GM23338 (cell line): ENCODE measurements around the gene PRR14.

Source experiments
- CREB1 ChIP-seq: fragments of 250-450 bp; sonication (Bioruptor Pico); IDR thresholded peaks from 2 replicates; pipeline ENCODE4 v1.5.0; 2020; ENCODE audit warnings: low read depth, mild to moderate bottlenecking, moderate library complexity
- JUNB ChIP-seq: IDR thresholded peaks from one replicate; pipeline ENCODE4 v1.6.1; 2016; ENCODE audit warnings: antibody characterized with exemption; ENCODE audit not compliant: unreplicated experiment
- POLR2AphosphoS5 ChIP-seq: IDR thresholded peaks from 2 replicates; pipeline ENCODE4 v1.6.1; 2016; ENCODE audit warnings: antibody characterized with exemption, low read depth
- ZNF114 ChIP-seq: fragments of 250-450 bp; sonication (Bioruptor Pico); IDR thresholded peaks from 2 replicates; pipeline ENCODE4 v1.5.0; 2020; ENCODE audit warnings: mild to moderate bottlenecking, moderate library complexity
- TF ChIP-seq, protein P1 (sequence below), 2 experiments: fragments of 200-600 bp in 1 of 2; sonication (generic) in 1 of 2; conservative IDR thresholded peaks; 2 replicates each; pipeline versions ENCODE4 v1.5.1 to v1.6.1; 2016 to 2017; ENCODE audit warnings: antibody characterized with exemption in 2 of 2, low read depth in 2 of 2, mild to moderate bottlenecking in 2 of 2, moderate library complexity in 1 of 2
- TF ChIP-seq, protein P2 (sequence below): IDR thresholded peaks from one replicate; pipeline ENCODE4 v1.6.1; 2018; ENCODE audit warnings: antibody characterized with exemption; ENCODE audit not compliant: unreplicated experiment

DNA sequence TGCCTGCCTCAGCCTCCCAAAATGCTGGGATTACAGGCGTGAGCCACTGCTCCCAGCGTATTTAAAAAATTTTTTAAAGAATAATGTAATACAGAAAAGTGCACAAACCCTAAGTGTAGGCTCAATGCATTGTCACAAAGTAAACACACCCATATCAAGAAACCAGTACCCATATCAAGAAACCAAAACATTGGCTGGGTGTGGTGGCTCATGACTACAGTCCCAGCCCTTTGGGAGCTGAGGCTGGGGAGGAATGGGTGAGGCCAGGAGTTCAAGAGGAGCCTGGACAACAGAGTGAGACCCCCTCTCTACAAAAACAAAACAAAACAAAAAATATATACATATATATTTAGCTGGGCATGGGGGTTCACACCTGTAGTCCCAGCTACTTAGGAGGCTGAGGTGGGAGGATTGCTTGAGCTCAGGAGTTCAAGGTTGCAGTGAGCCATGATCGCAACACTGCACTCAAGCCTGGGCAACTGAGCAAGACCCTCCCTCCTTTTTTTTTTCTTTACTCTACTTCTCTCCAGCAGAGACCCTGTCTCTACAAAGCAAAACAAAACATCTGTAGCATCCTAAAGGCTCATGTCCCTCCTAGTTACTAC is 9.3 kb upstream of the PRR14 start:
- TF ChIP-seq, protein P1, sequence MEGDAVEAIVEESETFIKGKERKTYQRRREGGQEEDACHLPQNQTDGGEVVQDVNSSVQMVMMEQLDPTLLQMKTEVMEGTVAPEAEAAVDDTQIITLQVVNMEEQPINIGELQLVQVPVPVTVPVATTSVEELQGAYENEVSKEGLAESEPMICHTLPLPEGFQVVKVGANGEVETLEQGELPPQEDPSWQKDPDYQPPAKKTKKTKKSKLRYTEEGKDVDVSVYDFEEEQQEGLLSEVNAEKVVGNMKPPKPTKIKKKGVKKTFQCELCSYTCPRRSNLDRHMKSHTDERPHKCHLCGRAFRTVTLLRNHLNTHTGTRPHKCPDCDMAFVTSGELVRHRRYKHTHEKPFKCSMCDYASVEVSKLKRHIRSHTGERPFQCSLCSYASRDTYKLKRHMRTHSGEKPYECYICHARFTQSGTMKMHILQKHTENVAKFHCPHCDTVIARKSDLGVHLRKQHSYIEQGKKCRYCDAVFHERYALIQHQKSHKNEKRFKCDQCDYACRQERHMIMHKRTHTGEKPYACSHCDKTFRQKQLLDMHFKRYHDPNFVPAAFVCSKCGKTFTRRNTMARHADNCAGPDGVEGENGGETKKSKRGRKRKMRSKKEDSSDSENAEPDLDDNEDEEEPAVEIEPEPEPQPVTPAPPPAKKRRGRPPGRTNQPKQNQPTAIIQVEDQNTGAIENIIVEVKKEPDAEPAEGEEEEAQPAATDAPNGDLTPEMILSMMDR (conservative IDR thresholded peaks at IDR 0.05; ENCODE audit: low read depth in 2 of 2): no peak
- TF ChIP-seq CREB1: no peak
- TF ChIP-seq POLR2AphosphoS5: no peak
- TF ChIP-seq, protein P2, sequence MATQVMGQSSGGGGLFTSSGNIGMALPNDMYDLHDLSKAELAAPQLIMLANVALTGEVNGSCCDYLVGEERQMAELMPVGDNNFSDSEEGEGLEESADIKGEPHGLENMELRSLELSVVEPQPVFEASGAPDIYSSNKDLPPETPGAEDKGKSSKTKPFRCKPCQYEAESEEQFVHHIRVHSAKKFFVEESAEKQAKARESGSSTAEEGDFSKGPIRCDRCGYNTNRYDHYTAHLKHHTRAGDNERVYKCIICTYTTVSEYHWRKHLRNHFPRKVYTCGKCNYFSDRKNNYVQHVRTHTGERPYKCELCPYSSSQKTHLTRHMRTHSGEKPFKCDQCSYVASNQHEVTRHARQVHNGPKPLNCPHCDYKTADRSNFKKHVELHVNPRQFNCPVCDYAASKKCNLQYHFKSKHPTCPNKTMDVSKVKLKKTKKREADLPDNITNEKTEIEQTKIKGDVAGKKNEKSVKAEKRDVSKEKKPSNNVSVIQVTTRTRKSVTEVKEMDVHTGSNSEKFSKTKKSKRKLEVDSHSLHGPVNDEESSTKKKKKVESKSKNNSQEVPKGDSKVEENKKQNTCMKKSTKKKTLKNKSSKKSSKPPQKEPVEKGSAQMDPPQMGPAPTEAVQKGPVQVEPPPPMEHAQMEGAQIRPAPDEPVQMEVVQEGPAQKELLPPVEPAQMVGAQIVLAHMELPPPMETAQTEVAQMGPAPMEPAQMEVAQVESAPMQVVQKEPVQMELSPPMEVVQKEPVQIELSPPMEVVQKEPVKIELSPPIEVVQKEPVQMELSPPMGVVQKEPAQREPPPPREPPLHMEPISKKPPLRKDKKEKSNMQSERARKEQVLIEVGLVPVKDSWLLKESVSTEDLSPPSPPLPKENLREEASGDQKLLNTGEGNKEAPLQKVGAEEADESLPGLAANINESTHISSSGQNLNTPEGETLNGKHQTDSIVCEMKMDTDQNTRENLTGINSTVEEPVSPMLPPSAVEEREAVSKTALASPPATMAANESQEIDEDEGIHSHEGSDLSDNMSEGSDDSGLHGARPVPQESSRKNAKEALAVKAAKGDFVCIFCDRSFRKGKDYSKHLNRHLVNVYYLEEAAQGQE: no peak
- TF ChIP-seq ZNF114 (CRISPR knock-in tag): no peak
- no peak for TF ChIP-seq JUNB
